ENCODE results near the gene NECAB3.

NECAB3 gene

DNA sequence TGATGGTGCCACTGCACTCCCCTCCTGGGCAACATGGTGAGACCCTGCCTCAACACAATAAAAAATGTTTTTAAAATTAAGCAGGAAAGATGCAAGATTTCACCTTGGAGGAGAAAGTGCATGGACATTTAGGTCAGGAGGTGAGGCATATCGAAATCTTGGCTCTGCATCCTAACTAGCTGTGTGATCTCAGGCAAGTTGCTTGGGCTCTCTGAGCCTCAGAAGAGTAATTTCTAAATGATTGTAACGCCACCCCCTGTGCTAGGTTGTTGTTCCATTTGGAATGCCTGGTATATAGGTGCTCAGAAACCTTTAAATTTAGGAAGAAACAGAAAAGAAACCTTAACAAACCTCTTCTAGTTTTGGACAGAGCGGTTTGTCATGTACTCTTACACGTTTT lies 48.0 kb downstream of the NECAB3 start:
- no peak for FAIRE-seq

DNA sequence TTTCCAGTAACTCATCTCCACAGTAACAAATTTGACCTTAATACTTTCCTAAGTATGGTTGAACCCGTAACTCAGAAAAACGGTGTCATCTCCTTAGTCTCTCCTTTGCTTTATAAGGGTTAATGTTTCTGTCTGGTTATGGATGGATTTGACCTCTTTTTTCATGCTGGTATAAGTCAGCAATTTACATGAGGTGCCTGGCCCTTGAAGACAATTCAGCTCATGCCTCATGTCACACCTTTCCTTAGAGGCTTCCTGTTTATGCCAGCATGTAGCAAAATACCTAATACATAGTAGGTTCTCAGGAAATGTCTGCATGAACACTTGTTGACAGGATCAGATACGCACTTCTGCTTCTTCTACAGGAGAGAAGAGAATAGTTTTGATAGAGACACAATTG lies 49.8 kb downstream of the NECAB3 start:
- DNase-seq (ENCODE audit: low spot score) (no peak), FAIRE-seq (no peak)

More for the DNA sequence above, 48.0 kb downstream of the NECAB3 start:
- DNase-seq (ENCODE audit: low spot score) = no peak

DNA sequence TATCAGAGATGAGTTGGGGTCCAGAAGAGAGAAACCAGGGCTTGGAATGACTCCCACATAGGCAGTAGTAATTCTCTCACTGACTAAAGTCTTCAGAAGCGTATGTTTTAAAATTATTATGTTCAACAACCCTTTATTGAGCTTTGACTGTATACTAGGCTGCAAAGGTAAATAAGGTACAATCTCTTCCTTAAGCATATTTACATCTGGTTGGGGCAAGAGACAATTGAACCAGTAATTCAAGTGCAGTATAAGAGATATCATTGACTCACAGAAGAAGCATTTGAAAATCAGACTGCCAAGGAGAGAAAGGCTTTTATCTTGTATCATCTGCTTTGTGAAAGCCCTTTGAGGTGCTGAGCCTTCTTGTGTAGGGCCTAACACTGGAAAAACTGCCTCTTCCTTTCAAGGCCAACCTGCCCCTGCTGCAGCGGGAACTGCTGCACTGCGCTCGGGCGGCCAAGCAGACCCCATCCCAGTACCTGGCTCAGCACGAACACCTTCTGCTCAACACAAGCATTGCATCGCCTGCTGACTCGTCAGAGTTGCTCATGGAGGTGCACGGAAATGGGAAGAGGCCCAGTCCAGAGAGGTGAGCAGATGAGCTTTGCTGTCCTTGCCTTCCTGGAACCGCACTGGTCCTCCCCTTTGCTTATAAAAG lies 51.4 kb downstream of the NECAB3 start:
- DNase-seq (ENCODE audit: low spot score) (no peak), FAIRE-seq (no peak)

DNA sequence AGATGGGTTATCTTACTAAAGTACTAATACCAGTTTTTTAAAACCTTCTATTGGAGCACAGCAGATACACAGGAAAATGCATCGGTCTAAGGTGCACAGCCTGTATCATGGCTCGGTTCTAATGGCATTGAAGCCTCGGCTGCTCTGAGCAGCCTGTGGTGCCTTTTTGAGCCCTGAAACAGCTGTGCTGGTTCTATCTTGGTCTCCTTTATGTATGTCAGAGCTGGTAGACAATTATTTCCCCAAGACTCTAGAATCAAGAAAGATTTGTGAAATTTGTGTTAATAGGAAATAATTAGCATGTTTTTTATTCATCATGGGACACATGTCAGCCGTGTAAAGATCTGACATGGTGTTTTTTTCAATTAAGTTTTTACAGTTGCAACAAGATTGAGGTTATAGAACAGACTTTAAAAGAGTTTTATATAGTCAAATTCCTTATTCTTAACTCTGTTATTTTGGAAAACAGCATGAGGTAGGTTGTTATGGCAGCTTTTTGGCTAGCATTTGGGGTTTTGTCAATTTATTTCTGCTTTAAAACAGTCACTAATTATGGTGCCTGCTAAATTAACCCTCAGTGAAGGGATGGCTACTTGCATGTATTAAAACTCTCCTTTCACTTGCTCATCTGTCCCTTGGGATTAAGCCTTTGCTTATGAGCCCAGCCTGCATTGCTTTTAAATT lies 52.4 kb downstream of the NECAB3 start:
- FAIRE-seq (no peak), DNase-seq (ENCODE audit: low spot score) (no peak)

DNA sequence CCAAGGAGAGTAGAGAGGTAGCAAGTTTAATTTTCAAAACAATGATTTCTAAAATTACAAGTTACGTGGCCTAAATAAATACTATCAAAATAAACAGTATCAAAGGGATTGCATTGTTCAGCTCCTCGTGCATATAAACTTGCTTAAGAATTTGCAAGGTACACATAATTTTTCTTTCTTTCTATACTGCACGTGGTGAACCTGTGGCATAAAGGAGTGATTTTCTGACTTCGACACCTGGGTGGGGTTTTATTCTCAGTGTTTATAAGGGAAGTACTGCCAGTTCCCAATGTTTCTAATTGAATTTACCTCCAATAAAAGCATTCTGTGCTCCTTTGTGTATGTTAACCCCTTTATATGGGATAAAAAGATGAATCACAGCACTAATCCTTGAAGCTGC lies 62.2 kb downstream of the NECAB3 start:
- no peak for DNase-seq (ENCODE audit: low spot score)
- no peak for FAIRE-seq

DNA sequence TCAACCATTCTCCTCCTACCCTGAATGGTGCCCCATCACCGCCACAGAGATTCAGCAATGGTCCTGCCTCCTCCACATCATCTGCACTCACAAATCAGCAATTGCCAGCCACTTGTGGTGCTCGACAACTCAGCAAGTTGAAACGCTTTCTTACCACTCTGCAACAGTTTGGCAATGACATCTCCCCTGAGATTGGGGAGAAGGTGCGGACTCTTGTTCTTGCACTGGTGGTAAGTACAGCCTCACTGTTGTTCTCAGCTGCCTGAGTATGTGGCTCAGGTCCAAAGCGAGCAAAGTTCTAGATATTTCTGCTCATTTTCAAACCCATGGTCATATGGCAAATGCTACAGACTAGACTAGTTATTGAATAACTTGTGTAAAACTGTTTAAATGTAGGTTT lies 63.1 kb downstream of the NECAB3 start:
- DNase-seq (ENCODE audit: low spot score) = no peak

DNA sequence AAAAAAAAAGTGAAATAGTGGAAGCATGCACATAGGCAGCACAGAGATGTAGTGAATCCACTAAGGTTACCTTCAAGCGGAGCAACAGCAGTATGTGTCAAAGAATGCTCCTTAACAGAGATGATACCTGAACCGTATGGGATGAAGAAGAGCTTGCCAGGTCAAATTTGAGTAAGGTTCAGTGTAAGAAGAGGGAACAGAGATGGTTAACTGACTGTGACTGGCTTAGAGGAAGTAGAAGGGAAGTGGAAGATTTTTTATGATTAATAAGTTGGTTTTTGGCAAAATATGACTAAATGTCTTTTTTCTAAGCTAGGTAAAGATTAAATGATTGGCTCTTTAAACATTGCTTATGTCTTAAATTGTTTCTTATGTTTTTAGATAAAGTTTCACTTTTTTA lies 64.7 kb downstream of the NECAB3 start:
- FAIRE-seq = no peak

More for the DNA sequence above, 63.1 kb downstream of the NECAB3 start:
- FAIRE-seq = no peak

More for the DNA sequence above, 64.7 kb downstream of the NECAB3 start:
- DNase-seq (ENCODE audit: low spot score) = no peak

Measured in urothelium cell line (cell line).